Nephron (organoid): ENCODE data around the gene SPACDR.

Experiments used
- H3K27ac Mint-ChIP-seq, 3 experiments: 2 replicates each; pipeline ENCODE4 v1.8.0; 2020; ENCODE audit warnings: mixed read lengths in 3 of 3, mild to moderate bottlenecking in 2 of 3, moderate library complexity in 1 of 3
- H3K27me3 Mint-ChIP-seq: 2 replicates; pipeline ENCODE4 v1.8.0; 2021; ENCODE audit warnings: low read depth, mild to moderate bottlenecking, moderate library complexity, mixed read lengths
- H3K36me3 Mint-ChIP-seq: 2 replicates; pipeline ENCODE4 v1.8.0; 2020; ENCODE audit warnings: low read depth, mixed read lengths
- H3K4me1 Mint-ChIP-seq: 2 replicates; pipeline ENCODE4 v1.8.0; 2020; ENCODE audit warnings: mixed read lengths
- H3K4me3 Mint-ChIP-seq, 3 experiments: 2 replicates each; pipeline ENCODE4 v1.8.0; 2020; ENCODE audit warnings: mild to moderate bottlenecking in 3 of 3, mixed read lengths in 3 of 3, moderate library complexity in 2 of 3
- H3K9me3 Mint-ChIP-seq: 2 replicates; pipeline ENCODE4 v1.8.0; 2020; ENCODE audit warnings: mixed read lengths
- CTCF ChIP-seq, 3 experiments: fragments of 200-600 bp; sonication (generic); IDR thresholded peaks; one replicate each; pipeline ENCODE4 v1.5.0; 2021; ENCODE audit warnings: antibody characterized with exemption in 3 of 3; ENCODE audit not compliant: unreplicated experiment in 3 of 3

Gene SPACDR

GRCh38 chr7:100407285-100408180, 56.5 kb downstream of the SPACDR start:
- H3K9me3 Mint-ChIP-seq: no peaks in the 10 kb centered on the region
- peaks cover 4% of the 10 kb centered on the region for H3K27me3 Mint-ChIP-seq
- TF ChIP-seq CTCF (IDR thresholded peaks at IDR 0.05; ENCODE audit: unreplicated experiment in 3 of 3): peak; percentile 60 to 75 (median 66)
- no peaks in the 10 kb centered on the region for H3K4me1 Mint-ChIP-seq
- H3K36me3 Mint-ChIP-seq: no peaks in the 10 kb centered on the region
- no peak overlapping the region for H3K4me3 Mint-ChIP-seq
- H3K27ac Mint-ChIP-seq: no peak overlapping the region

- Mint-ChIP-seq H3K4me1 (no peaks in the 10 kb centered on the region), H3K4me3 (no peak overlapping the region), H3K9me3 (no peaks in the 10 kb centered on the region), H3K36me3 (no peaks in the 10 kb centered on the region), H3K27ac (no peak overlapping the region), H3K27me3 (peaks cover 4% of the 10 kb centered on the region)
- TF ChIP-seq CTCF (IDR thresholded peaks at IDR 0.05; ENCODE audit: unreplicated experiment in 3 of 3): no peak
These were observed 57.3 kb downstream of the SPACDR start for GRCh38 chr7:100406767-100407166.
